Hematopoietic multipotent progenitor cell treated with erythropoietin and hydrocortisone succinate and interleukin-3 and kit ligand, for 15 days (in vitro differentiated cells): ENCODE measurements around the gene ROR1.
"Not testable (repeated sequence)": the region's sequence is repeated elsewhere in the genome, so short reads cannot be mapped to it uniquely, and the experiment has no call there.

Experiments
- DNase-seq: peaks from one replicate; pipeline ENCODE4 v3.0.0-alpha.2; 2015; ENCODE audit warnings: low spot score

The ROR1 gene

GRCh38 chr1:63759778-63760177 is 14.0 kb upstream of the ROR1 start:
- no peak for DNase-seq

- no peak for DNase-seq
Observed at GRCh38 chr1:63770381-63770780, 3.4 kb upstream of the ROR1 start.

GRCh38 chr1:63772201-63772600 is 1.6 kb upstream of the ROR1 start:
- DNase-seq = no peak

- DNase-seq = no peak
Observed at GRCh38 chr1:63772876-63773275, 941 bp upstream of the ROR1 start.

GRCh38 chr1:63773496-63773814 is 362 bp upstream of the ROR1 start:
- no peak for DNase-seq

- no peak for DNase-seq
Observed at GRCh38 chr1:63774617-63775417, 1.0 kb downstream of the ROR1 start.

GRCh38 chr1:63775418-63776127 is 1.8 kb downstream of the ROR1 start:
- DNase-seq = no peak

- DNase-seq = no peak
Observed at GRCh38 chr1:63777286-63777685, 3.5 kb downstream of the ROR1 start.

GRCh38 chr1:63777965-63778880 is 4.4 kb downstream of the ROR1 start:
- no peak for DNase-seq

GRCh38 chr1:63779338-63780211 is 5.8 kb downstream of the ROR1 start:
- DNase-seq = no peak

- no peak for DNase-seq
Observed at GRCh38 chr1:63780565-63780964, 6.7 kb downstream of the ROR1 start.

- no peak for DNase-seq
Observed at GRCh38 chr1:63782982-63783381, 9.2 kb downstream of the ROR1 start.

GRCh38 chr1:63784083-63784482 is 10.3 kb downstream of the ROR1 start:
- no peak for DNase-seq

GRCh38 chr1:63784489-63785390 is 10.9 kb downstream of the ROR1 start:
- no peak for DNase-seq

- DNase-seq = not testable (repeated sequence)
Observed at GRCh38 chr1:63787270-63787669, 13.5 kb downstream of the ROR1 start.

GRCh38 chr1:63787875-63788274 is 14.1 kb downstream of the ROR1 start:
- DNase-seq = no peak

- no peak for DNase-seq
Observed at GRCh38 chr1:63789856-63790605, 16.2 kb downstream of the ROR1 start.

- no peak for DNase-seq
Observed at GRCh38 chr1:63790989-63791388, 17.2 kb downstream of the ROR1 start.

- no peak for DNase-seq
Observed at GRCh38 chr1:63792152-63792551, 18.3 kb downstream of the ROR1 start.

GRCh38 chr1:63793741-63794240 is 20.0 kb downstream of the ROR1 start:
- no peak for DNase-seq
